GM10266 (cell line): ENCODE measurements around the gene KRT71.

Source experiments
- DNase-seq: peaks from one replicate; pipeline ENCODE4 v3.0.0; 2012; ENCODE audit errors: extremely low spot score
- CTCF ChIP-seq: IDR thresholded peaks from 2 replicates; pipeline ENCODE4 v1.5.1; 2012; ENCODE audit warnings: mild to moderate bottlenecking, low read depth; ENCODE audit not compliant: control insufficient read depth, insufficient read depth; ENCODE audit errors: missing control alignments

Gene KRT71

GRCh38 chr12:52517005-52517835, 35.7 kb downstream of the KRT71 start:
- TF ChIP-seq CTCF, result no peak
- DNase-seq, result no peak

GRCh38 chr12:52515927-52516831, 36.8 kb downstream of the KRT71 start:
- TF ChIP-seq CTCF, result no peak
- no peak for DNase-seq

- TF ChIP-seq CTCF, result no peak
- DNase-seq, result no peak
These were observed 37.7 kb downstream of the KRT71 start for GRCh38 chr12:52515319-52515646.

GRCh38 chr12:52514471-52515318, 38.2 kb downstream of the KRT71 start:
- TF ChIP-seq CTCF, result no peak

GRCh38 chr12:52513736-52514135, 39.2 kb downstream of the KRT71 start:
- TF ChIP-seq CTCF, result no peak
- DNase-seq, result no peak

More at GRCh38 chr12:52514471-52515318, 38.2 kb downstream of the KRT71 start:
- no peak for DNase-seq

GRCh38 chr12:52508211-52508610, 44.7 kb downstream of the KRT71 start:
- TF ChIP-seq CTCF, result no peak
- no peak for DNase-seq
